ENCODE measurements around the gene PCDH9.

GRCh38 chr13:67259208-67259607, 29.1 kb upstream of the PCDH9 start:
- TF ChIP-seq CTCF (IDR thresholded peaks at IDR 0.05), result no peak
- TF ChIP-seq EP300 (IDR thresholded peaks at IDR 0.05), result no peak
